ENCODE results near the gene ARHGAP11A. TPM values are rescaled to one million over a fixed set of nuclear protein-coding genes. Genes with fewer than 3 reads are reported as not detected.

The ARHGAP11A gene
- total and polyA plus RNA-seq, 10 of the 15 experiments (the other 5 are each of a cell fraction or from before 2014, with no cell fraction given), result 12.4 to 53.6 (median 36.5) TPM

DNA sequence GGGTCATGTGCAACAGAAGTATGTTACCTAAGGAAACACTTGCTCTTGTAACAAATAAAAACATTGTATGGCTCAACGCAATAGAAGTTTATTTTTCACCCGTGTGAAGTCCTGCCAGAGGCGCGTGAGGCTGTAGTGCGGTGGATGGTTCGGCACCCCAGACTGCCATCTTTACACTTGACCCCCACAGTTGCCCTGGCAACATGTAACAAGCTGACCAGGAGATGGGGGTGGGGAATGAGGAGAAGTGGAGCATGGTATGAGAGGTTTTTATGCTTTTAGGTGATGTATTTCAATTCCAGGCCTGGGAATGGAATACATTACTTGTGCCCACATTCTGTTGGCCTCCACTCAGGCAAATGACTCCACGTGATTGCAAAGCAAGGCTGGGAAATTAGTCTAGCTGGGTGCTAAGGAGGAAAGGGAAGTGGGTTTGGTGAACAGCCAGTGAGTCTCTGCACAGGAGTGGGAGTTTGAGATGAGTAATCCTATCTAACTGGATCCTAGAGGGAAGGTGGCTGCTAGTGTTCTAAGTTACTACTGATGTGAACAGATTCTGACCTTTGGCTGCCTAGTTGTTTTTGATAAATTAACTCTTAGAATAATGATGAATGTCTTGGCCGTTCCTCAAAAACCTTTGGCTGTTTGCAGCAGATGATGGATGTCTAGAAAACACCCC lies 68.7 kb downstream of the ARHGAP11A start:
- no TSS peak for BruUV-seq (replicated peaks)
- in situ Hi-C loops (cut with MboI), result no loop called here
- Histone ChIP-seq H3K9me3 (replicated peaks; ENCODE audit: control insufficient read depth, insufficient read depth, low read length) (no peaks in the 10 kb centered on the region), H3K36me3 (ENCODE audit: control insufficient read depth in 2 of 2, insufficient read depth in 2 of 2, low read length in 1 of 2) (no peaks in the 10 kb centered on the region), H3K9ac (ENCODE audit: control insufficient read depth, insufficient read depth, low read length) (no peak overlapping the region), H3K27ac (ENCODE audit: control insufficient read depth, insufficient read depth) (no peak overlapping the region), H3K4me1 (ENCODE audit: control insufficient read depth, insufficient read depth, low read length) (peaks cover 3% of the 10 kb centered on the region; the same call in 1 of the 2 replicates), H3K27me3 (replicated peaks in 1 of 2; ENCODE audit: control insufficient read depth in 2 of 2, insufficient read depth in 2 of 2, low read length in 1 of 2) (no peaks in the 10 kb centered on the region), H3K4me2 (ENCODE audit: control insufficient read depth, insufficient read depth) (no peak overlapping the region), H3K79me2 (ENCODE audit: control insufficient read depth, insufficient read depth, low read length) (no peaks in the 10 kb centered on the region), H3K4me3 (no peak overlapping the region), H2AFZ (ENCODE audit: control insufficient read depth, low read depth, low read length) (no peak overlapping the region), H4K20me1 (ENCODE audit: control insufficient read depth, insufficient read depth) (no peaks in the 10 kb centered on the region)
- ChIA-PET CTCF (interaction anchor here (1.2 to 3.2 kb wide), 4 partner anchors 22 to 273 kb away, joined by 3 to 14 read pairs (median 4); no protein-coding TSS in a partner anchor), SMC1A (ENCODE audit: uncharacterized antibody, unreplicated experiment) (no interaction called here), POLR2A (no interaction called here), RAD21 (ENCODE audit: unreplicated experiment) (no interaction called here)
- intact Hi-C loops (cut with micrococcal nuclease; ENCODE audit: unreplicated experiment), result loop anchor here (10.0 kb wide), 1 partner anchor 61 kb away; no protein-coding TSS in a partner anchor
- no peak for FAIRE-seq
- TF ChIP-seq ZSCAN29 (IDR thresholded peaks at IDR 0.05) (no peak), RAD51 (IDR thresholded peaks at IDR 0.05) (no peak), RCOR1 (conservative IDR thresholded peaks at IDR 0.05; ENCODE audit: low read depth, low read length) (no peak), SMARCA5 (IDR thresholded peaks at IDR 0.05) (no peak), ASH2L (IDR thresholded peaks at IDR 0.05; ENCODE audit: borderline replicate concordance, low read depth) (no peak), ESRRA (IDR thresholded peaks at IDR 0.05; ENCODE audit: low read length) (no peak), STAT3 (IDR thresholded peaks at IDR 0.05; ENCODE audit: low read depth, low read length) (no peak), HCFC1 (IDR thresholded peaks at IDR 0.05; ENCODE audit: low read length) (no peak), CBX3 (IDR thresholded peaks at IDR 0.05; ENCODE audit: borderline replicate concordance, low read depth) (no peak), SMAD1 (IDR thresholded peaks at IDR 0.05; ENCODE audit: low read depth, partially characterized antibody) (no peak), POLR2AphosphoS2 (IDR thresholded peaks at IDR 0.05; ENCODE audit: low read depth, low read length) (no peak), CHD2 (IDR thresholded peaks at IDR 0.05; ENCODE audit: borderline replicate concordance, low read depth, low read length) (no peak), EGR1 (IDR thresholded peaks at IDR 0.05; ENCODE audit: borderline replicate concordance in 1 of 2, low read depth in 2 of 2, low read length in 2 of 2) (no peak), ZNF622 (IDR thresholded peaks at IDR 0.05) (no peak), CHD4 (IDR thresholded peaks at IDR 0.05) (no peak)
- TF ChIP-seq, protein P1, sequence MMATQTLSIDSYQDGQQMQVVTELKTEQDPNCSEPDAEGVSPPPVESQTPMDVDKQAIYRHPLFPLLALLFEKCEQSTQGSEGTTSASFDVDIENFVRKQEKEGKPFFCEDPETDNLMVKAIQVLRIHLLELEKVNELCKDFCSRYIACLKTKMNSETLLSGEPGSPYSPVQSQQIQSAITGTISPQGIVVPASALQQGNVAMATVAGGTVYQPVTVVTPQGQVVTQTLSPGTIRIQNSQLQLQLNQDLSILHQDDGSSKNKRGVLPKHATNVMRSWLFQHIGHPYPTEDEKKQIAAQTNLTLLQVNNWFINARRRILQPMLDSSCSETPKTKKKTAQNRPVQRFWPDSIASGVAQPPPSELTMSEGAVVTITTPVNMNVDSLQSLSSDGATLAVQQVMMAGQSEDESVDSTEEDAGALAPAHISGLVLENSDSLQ (IDR thresholded peaks at IDR 0.05), result no peak
- TF ChIP-seq, protein P2, sequence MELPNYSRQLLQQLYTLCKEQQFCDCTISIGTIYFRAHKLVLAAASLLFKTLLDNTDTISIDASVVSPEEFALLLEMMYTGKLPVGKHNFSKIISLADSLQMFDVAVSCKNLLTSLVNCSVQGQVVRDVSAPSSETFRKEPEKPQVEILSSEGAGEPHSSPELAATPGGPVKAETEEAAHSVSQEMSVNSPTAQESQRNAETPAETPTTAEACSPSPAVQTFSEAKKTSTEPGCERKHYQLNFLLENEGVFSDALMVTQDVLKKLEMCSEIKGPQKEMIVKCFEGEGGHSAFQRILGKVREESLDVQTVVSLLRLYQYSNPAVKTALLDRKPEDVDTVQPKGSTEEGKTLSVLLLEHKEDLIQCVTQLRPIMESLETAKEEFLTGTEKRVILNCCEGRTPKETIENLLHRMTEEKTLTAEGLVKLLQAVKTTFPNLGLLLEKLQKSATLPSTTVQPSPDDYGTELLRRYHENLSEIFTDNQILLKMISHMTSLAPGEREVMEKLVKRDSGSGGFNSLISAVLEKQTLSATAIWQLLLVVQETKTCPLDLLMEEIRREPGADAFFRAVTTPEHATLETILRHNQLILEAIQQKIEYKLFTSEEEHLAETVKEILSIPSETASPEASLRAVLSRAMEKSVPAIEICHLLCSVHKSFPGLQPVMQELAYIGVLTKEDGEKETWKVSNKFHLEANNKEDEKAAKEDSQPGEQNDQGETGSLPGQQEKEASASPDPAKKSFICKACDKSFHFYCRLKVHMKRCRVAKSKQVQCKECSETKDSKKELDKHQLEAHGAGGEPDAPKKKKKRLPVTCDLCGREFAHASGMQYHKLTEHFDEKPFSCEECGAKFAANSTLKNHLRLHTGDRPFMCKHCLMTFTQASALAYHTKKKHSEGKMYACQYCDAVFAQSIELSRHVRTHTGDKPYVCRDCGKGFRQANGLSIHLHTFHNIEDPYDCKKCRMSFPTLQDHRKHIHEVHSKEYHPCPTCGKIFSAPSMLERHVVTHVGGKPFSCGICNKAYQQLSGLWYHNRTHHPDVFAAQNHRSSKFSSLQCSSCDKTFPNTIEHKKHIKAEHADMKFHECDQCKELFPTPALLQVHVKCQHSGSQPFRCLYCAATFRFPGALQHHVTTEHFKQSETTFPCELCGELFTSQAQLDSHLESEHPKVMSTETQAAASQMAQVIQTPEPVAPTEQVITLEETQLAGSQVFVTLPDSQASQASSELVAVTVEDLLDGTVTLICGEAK (IDR thresholded peaks at IDR 0.05; ENCODE audit: borderline replicate concordance), result no peak
- TF ChIP-seq, protein P3, sequence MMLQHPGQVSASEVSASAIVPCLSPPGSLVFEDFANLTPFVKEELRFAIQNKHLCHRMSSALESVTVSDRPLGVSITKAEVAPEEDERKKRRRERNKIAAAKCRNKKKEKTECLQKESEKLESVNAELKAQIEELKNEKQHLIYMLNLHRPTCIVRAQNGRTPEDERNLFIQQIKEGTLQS (IDR thresholded peaks at IDR 0.05; ENCODE audit: borderline replicate concordance, extremely low read depth, low read depth, low read length), result no peak
- TF ChIP-seq, protein P4, sequence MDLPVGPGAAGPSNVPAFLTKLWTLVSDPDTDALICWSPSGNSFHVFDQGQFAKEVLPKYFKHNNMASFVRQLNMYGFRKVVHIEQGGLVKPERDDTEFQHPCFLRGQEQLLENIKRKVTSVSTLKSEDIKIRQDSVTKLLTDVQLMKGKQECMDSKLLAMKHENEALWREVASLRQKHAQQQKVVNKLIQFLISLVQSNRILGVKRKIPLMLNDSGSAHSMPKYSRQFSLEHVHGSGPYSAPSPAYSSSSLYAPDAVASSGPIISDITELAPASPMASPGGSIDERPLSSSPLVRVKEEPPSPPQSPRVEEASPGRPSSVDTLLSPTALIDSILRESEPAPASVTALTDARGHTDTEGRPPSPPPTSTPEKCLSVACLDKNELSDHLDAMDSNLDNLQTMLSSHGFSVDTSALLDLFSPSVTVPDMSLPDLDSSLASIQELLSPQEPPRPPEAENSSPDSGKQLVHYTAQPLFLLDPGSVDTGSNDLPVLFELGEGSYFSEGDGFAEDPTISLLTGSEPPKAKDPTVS (IDR thresholded peaks at IDR 0.05; ENCODE audit: low read depth, low read length), result no peak
- no peak for DNase-seq (ENCODE audit: low read depth, low spot score)
- WGBS (ENCODE audit: insufficient coverage, insufficient replicate concordance, low lambda C conversion rate, missing lambda C conversion rate), result 78% methylated on average over 8 of the region's 8 CpGs
- no peak for ATAC-seq
